Measurements from ENCODE around the gene AGPAT1. TPM values are rescaled to one million over a fixed set of nuclear protein-coding genes. Genes with fewer than 3 reads are reported as not detected.

The AGPAT1 gene
- total RNA-seq, 1 donor from 2014 or later, result 57.2 TPM

DNA sequence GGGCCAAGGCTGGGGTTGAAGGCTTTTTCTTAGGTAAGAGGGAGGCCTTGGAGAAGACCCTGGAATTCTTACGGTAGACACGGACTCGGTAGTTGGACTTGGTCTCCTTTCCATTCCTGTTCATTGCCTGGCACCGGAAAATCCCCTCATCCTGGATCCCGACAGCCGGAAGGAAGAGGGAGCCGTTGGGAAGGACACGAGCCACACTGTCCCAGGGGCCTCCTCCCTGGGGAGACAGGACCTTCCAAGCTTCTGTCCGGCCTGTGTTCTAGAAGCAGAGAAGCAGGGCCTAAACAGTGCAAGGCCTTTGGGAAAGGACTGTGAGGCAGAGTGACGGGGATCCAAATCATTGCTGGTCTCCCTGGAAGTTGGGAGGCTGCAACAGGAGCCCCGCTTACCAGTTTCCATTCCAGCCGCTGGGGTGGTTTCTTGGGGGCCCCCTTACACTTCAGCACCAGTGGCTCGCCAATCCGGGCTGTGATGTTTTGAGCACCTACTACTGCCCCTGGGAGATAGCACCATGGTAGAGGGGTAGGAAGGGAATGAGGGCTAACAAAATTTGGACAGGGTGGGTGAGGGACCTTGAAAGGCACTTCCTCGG is 7.7 kb upstream of the AGPAT1 start:
- Histone ChIP-seq H3K27me3 (ENCODE audit: control insufficient read depth, insufficient read depth, low read length) (no peaks in the 10 kb centered on the region), H3K36me3 (ENCODE audit: control insufficient read depth, insufficient read depth, low read length) (no peaks in the 10 kb centered on the region), H3K4me3 (ENCODE audit: low read depth, low read length) (no peak overlapping the region)
- TF ChIP-seq, protein P1, sequence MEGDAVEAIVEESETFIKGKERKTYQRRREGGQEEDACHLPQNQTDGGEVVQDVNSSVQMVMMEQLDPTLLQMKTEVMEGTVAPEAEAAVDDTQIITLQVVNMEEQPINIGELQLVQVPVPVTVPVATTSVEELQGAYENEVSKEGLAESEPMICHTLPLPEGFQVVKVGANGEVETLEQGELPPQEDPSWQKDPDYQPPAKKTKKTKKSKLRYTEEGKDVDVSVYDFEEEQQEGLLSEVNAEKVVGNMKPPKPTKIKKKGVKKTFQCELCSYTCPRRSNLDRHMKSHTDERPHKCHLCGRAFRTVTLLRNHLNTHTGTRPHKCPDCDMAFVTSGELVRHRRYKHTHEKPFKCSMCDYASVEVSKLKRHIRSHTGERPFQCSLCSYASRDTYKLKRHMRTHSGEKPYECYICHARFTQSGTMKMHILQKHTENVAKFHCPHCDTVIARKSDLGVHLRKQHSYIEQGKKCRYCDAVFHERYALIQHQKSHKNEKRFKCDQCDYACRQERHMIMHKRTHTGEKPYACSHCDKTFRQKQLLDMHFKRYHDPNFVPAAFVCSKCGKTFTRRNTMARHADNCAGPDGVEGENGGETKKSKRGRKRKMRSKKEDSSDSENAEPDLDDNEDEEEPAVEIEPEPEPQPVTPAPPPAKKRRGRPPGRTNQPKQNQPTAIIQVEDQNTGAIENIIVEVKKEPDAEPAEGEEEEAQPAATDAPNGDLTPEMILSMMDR (IDR thresholded peaks at IDR 0.05; ENCODE audit: insufficient read depth, low read length, poor library complexity, severe bottlenecking), result no peak
- DNase-seq (ENCODE audit: low read depth), result no peak

DNA sequence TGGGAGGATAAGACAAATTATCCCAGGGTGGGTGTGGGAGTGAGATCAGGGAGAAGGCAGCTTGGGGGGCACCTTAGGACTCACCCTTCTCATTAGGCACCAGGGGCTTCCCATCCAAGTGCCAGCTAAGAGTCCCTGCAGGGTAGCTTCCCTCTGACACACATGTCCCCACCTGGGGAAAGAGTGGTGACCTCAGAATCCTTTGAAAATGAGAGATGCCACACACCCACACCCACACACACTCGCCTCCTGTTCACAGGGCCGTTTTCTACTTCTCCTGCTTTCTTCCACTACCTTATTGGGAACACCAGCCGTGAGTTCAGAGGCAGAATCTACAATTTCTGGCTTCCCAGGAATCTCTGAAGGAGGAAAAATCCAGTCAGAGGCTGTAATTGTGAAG is 7.1 kb upstream of the AGPAT1 start:
- DNase-seq (ENCODE audit: low read depth), result no peak
- H3K4me3 ChIP-seq (ENCODE audit: low read depth, low read length), result no peak overlapping the region
- no peaks in the 10 kb centered on the region for H3K36me3 ChIP-seq (ENCODE audit: control insufficient read depth, insufficient read depth, low read length)
- H3K27me3 ChIP-seq (ENCODE audit: control insufficient read depth, insufficient read depth, low read length), result no peaks in the 10 kb centered on the region
- TF ChIP-seq, protein P1 (IDR thresholded peaks at IDR 0.05; ENCODE audit: insufficient read depth, low read length, poor library complexity, severe bottlenecking), result no peak

DNA sequence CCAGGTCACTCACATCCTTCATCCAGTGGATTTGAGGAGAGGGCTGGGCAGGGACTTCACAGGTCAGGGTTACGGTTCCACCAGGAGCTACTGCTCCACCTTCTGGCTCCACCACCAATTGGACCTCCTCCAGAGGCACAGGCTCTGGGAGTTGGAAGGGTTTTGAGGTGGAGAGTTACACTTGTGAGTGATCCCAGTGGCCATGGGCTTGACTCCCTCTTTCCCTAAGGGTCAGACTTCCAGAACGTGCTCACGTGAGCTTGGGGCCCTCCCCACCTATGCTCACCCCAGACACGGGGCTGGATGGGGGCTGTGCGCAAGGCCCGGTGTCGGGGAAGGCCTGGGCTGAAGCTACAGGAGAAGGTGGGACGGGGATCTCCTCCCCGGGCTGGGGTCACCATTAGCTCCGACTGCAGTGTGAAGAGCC is 6.7 kb upstream of the AGPAT1 start:
- TF ChIP-seq, protein P1 (IDR thresholded peaks at IDR 0.05; ENCODE audit: insufficient read depth, low read length, poor library complexity, severe bottlenecking), result no peak
- Histone ChIP-seq H3K27me3 (ENCODE audit: control insufficient read depth, insufficient read depth, low read length) (no peaks in the 10 kb centered on the region), H3K36me3 (ENCODE audit: control insufficient read depth, insufficient read depth, low read length) (no peaks in the 10 kb centered on the region), H3K4me3 (ENCODE audit: low read depth, low read length) (no peak overlapping the region)
- DNase-seq (ENCODE audit: low read depth), result no peak

DNA sequence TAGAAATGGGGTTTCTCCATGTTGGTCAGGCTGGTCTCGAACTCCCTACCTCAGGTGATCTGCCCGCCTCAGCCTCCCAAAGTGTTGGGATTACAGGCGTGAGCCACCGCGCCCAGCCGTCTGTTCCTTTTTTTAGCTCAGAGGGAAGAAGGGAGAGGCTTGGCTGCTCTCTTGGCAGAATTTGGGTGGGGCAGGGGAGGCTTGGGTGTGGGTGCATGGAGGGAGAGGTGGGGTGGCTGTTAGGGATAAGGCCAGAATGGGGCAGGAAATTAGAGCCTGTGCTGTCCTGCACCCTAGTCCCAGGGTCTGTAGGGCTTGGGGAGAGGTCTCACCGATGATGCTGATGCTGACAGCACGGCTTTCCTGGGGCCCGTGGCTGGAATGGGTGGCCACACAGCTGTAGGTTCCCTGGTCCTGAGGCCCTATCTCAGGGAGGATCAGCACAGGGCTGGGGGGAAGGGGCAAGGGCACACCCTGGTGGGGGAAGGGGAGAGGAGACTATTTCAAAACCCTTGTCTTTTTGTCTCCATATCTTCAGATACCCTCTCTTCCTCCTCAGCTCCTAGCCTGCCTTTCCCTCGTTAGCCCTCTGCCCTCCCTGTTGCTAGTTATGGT is 6.1 kb upstream of the AGPAT1 start:
- no peak overlapping the region for H3K4me3 ChIP-seq (ENCODE audit: low read depth, low read length)
- no peaks in the 10 kb centered on the region for H3K27me3 ChIP-seq (ENCODE audit: control insufficient read depth, insufficient read depth, low read length)
- no peaks in the 10 kb centered on the region for H3K36me3 ChIP-seq (ENCODE audit: control insufficient read depth, insufficient read depth, low read length)
- DNase-seq (ENCODE audit: low read depth), result no peak
- TF ChIP-seq, protein P1 (IDR thresholded peaks at IDR 0.05; ENCODE audit: insufficient read depth, low read length, poor library complexity, severe bottlenecking), result no peak

DNA sequence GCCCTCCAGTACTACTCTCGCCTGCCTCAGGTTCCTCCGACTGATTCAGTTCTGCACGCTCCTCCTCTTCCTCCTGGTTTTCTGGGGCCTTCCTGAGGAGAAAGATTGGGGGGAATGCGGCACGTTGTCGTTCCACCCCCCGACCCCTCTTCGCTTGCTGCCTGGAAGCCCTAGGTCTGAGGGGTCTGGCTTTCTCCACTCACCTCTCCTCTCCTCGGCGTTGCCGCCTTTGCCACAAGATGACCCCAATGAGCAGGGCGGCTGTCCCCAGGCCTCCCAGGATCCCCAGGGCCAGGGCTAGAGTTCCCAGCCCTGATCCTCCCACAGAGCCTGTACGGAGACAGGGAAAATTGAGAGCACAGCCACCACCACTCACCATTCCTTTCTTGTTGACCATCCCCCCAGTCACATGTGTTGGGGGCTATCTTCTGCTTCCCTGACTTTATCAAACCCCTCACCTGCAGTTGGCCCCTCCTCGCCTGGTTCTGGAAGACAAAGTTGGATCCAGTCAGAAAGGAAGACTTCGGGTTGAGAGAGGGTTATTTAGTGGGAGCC is 5.3 kb upstream of the AGPAT1 start:
- H3K4me3 ChIP-seq (ENCODE audit: low read depth, low read length), result no peak overlapping the region
- no peak for DNase-seq (ENCODE audit: low read depth)
- TF ChIP-seq, protein P1 (IDR thresholded peaks at IDR 0.05; ENCODE audit: insufficient read depth, low read length, poor library complexity, severe bottlenecking), result no peak
- no peaks in the 10 kb centered on the region for H3K27me3 ChIP-seq (ENCODE audit: control insufficient read depth, insufficient read depth, low read length)
- H3K36me3 ChIP-seq (ENCODE audit: control insufficient read depth, insufficient read depth, low read length), result no peaks in the 10 kb centered on the region
